Measurements from ENCODE around the gene ST3GAL2.
A peak's percentile ranks its signal among the peaks of the same experiment; 100 is the strongest.
"Not testable (repeated sequence)": the region's sequence is repeated elsewhere in the genome, so short reads cannot be mapped to it uniquely, and the experiment has no call there.

ST3GAL2 gene

GRCh38 chr16:70467113-70467512 lies 28.2 kb upstream of the ST3GAL2 start:
- no peak for DNase-seq (ENCODE audit: low read depth)

DNA sequence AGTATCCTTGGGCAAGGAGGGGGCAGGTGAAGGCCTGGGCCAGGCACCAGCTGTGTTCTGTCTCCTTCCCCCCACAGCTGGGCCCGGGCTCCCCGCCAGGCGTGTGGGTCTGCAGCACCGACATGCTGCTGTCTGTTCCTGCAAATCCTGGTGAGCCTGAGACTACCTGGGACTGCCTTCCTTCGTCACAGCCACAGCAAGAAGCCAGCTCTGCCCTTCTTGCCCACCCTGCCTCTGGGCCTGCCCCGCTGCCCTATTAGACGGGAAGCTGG lies 27.8 kb upstream of the ST3GAL2 start:
- DNase-seq (ENCODE audit: low read depth): no peak

GRCh38 chr16:70465999-70466804 lies 27.3 kb upstream of the ST3GAL2 start:
- DNase-seq (ENCODE audit: low read depth): no peak

- DNase-seq (ENCODE audit: low read depth): no peak
Measured at GRCh38 chr16:70463235-70463634, 24.3 kb upstream of the ST3GAL2 start.

GRCh38 chr16:70460737-70461261 lies 21.9 kb upstream of the ST3GAL2 start:
- no peak for DNase-seq (ENCODE audit: low read depth)

DNA sequence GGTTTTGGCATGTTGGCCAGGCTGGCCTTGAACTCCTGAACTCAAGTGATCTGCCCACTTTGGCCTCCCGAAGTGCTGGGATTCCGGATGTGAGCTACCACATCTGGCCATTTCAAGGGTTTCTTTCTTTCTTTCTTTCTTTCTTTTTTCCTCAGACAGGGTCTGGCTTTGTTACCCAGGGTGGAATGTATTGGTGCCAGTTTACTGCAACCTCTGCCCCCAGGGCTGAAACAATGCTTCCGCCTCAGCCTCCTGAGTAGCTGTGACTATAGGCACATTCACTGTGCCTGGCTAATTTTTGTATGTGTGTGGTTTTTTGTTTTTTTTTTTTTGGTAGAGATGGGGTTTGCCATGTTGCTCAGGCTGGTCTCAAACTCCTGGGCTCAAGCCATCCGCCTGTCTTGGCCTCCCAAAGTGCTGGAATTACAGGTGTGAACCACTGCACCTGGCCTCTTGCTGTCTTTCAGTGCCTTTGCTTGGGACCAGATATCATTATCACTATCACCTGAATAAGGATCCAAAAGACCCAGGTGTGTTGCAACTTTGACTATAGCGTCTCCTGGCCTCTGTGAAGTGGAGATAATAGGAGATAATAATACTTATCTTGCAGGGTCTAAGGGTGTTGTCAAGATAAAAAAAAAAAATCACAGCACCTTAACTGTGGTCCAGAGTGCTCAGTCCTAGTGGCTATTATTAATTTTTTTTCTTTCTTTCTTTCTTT lies 18.7 kb upstream of the ST3GAL2 start:
- DNase-seq (ENCODE audit: low read depth): no peak

- DNase-seq (ENCODE audit: low read depth): no peak
Measured at GRCh38 chr16:70455910-70456309, 17.0 kb upstream of the ST3GAL2 start.

DNA sequence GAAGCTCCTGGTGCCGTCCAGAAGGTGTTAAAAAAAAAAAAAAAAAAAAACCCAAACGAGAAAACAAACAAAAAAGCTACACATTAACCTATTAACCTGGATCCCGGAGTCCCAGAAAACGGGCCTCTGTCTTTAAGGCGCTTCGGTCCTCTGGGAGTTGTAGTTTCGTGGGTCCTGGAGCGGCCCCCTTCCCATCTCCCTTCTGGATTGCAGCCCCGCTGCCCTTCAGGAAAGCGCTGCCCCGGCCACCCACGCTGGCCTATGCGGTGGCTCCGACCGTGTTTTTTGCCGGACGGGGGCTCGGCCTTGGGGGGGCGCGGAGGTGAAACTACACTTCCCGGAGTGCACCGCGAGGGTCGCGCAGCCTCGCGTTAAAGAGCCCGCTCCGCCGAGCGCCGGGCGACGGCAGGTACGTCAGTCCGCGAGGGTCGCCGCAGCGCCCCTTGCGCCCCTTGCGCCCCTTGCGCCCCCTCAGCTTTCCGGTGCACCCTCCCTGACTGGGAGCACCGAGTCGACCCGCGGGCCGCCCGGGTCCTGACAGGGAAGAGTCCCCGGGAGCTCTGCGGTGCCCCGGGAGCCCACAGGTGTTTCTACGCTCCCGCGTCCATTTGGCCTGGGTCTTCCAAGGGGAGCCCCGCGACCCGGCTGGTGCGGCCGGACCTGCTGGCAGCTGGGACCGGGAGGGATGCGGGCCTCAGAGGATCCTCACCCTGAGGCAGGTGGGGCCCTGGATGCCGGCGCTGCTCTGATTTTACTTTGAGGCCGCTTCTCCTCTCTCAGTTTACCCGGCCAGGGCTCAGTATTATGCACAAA lies 15.5 kb upstream of the ST3GAL2 start, which contains the start of gene FCSK:
Gene FCSK, plus strand, starts transcription at position 374 of the 813 bp plus-strand sequence. CDS start 8,596 bp downstream, outside the sequence.
- DNase-seq (ENCODE audit: low read depth): peak; percentile 39

DNA sequence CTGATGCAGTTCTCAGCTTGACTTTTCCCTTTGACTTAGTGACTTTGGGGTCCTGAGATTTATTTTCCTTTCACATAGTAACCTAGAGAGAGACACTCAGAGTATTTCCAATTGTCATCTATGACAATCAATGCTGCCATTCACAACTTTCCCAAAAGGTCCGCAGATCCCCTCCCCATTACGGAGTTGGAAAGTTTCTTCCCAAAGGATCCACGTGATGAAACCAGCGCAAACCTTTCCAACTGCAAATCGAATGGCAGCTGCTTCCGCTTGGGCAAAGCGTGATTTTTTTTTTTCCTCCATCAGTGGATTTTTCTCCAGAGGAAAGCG lies 15.0 kb upstream of the ST3GAL2 start:
- DNase-seq (ENCODE audit: low read depth): no peak

GRCh38 chr16:70453117-70453891 lies 14.4 kb upstream of the ST3GAL2 start:
- no peak for DNase-seq (ENCODE audit: low read depth)

DNA sequence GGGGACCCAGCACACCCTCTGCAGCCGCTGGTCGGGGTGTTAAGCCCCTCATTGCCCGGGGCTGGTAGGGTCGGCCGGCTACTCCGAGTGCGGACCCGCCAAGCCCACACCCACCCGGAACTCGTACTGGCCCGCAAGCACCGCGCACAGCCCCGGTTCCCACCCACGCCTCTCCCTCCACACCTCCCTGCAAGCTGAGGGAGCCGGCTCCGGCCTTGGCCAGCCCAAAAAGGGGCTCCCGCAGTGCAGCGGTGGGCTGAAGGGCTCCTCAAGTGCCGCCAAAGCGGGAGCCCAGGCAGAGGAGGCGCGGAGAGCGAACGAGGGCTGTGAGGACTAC lies 12.1 kb upstream of the ST3GAL2 start:
- DNase-seq (ENCODE audit: low read depth): not testable (repeated sequence)

DNA sequence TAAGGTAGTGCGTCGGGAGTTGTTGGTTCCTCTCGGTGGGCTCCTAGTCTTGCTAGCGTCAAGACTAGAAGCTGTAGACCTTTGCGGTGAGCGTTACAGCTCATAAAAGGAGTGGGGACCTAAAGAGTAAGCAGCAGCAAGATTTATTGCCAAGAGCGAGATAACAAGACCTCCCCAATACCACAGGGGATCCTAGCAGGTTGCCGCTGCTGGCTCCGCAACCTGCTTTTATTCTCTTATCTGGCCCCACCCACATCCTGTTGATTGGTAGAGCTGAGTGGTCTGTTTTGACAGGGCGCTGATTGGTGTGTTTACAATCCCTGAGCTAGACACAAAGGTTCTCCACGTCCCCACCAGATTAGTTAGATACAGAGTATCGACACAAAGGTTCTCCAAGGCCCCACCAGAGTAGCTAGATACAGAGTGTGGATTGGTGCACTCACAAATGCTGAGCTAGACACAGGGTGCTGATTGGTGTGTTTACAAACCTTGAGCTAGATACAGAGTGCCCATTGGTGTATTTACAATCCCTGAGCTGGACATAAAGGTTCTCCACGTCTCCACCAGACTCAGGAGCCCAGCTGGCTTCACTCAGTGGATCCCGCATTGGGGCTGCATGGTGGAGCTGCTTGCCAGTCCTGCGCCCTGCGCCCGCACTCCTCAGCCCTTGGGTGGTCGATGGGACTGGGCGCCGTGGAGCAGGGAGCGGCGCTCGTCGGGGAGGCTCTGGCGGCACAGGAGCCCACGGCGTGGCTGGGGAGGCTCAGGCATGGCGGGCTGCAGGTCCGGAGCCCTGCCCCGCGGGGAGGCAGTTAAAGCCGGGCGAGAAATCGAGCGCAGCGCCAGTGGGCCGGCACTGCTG lies 11.5 kb upstream of the ST3GAL2 start:
- not testable (repeated sequence) for DNase-seq (ENCODE audit: low read depth)

DNA sequence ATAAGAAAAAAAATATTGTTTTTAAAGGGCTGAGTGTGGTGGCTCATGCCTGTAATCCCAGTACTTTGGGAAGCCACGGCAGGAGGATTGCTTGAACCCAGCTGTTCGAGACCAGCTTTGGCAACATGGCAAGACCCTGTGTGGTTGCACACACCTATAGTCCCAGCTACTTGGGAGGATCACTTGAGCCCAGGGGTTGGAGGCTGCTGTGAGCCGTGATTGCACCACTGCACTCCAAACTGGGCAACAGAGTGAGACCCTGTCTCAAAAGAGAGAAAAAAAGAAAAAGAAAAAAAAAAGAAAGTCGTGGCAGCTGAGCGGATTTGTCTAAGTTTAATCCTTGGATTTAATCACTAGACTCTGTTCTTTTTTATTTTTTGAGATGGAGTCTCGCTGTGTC lies 9.2 kb upstream of the ST3GAL2 start:
- no peak for DNase-seq (ENCODE audit: low read depth)

DNA sequence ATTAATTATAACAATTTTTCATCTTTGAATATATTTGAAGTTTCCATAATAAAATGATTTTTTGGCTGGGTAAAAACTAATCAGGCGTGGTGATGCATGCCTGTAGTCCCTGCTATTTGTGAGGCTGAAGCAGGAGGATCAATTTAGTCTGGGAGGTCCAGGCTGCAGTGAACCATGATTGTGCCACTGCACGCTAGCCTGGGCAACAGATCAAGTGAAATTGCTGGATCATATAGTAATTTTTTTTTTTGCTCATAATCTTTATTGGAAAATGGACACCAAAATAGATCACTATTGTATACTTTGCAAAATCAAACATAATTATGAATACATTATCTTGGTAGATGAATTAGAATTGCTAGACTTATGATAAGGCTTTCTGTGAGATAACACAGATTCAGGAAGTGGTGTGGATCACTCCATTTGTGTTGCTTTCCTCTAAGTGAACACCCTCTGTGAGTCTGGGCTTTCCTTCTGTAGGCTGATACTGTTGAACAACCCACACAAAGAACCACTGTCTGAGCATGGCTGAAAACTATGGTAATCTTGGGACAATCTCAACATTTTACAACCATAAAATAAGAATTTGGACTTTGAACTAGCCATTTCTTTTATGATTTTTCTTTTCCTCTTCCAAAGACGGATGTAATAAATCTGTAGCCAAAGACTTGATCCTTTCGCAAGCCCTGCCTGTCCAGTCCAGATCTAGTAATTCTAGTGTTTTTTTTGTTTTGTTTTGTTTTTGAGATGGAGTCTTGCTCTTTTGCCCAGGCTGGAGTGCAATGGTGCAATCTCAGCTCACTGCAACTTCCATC lies 5.6 kb upstream of the ST3GAL2 start:
- no peak for DNase-seq (ENCODE audit: low read depth)

DNA sequence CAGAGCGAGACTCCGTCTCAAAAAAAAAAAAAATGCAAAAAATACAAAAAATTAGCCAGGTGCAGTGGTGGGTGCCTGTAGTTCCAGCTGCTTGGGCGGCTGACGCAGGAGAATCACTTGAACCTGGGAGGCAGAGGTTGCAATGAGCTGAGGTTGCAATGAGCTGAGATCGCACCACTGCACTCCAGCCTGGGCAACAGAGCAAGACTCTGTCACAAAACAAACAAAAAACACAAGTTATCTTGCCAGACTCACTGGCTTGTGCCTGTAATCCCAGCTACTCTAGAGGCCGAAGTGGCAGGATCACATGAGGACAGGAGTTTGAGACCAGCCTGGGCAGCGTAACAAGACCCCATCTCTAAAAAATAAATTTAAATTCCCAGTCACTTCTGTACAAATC lies 3.4 kb upstream of the ST3GAL2 start:
- DNase-seq (ENCODE audit: low read depth): no peak

- no peak for DNase-seq (ENCODE audit: low read depth)
Measured at GRCh38 chr16:70441406-70441990, 2.6 kb upstream of the ST3GAL2 start.

DNA sequence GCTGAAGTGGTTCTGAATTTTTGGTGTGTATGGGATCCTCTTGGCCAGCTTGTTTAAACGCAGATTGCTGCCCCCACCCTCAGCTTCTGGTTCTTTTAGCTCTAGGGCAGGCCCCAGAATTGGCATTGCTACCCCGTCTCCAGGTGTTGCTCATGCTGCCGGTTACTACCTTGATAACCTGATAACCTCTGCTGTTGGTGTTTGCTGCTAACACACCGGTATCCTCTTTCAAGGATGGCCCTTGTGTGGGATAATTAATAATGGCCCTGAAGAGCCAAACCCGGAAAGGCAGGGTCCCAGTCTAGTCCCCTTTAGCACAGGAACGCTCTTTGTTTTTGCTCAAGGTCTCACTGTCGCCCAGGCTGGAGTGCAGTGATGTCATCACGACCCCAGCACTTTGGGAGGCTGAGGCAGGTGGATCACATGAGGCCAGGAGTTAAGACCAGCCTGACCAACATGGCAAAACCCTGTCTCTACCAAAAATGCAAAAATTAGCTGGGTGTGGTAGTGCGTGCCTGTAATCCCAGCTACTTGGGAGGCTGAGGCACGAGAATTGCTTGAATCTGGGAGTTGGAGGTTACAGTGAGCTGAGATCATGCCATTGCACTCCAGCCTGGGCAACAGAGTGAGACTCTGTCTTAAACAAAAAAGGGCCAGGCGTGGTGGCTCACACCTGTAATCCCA lies 1.3 kb upstream of the ST3GAL2 start:
- no peak for DNase-seq (ENCODE audit: low read depth)

GRCh38 chr16:70438585-70438968 lies 323 bp downstream of the ST3GAL2 start:
- DNase-seq (ENCODE audit: low read depth): no peak

Measured in stimulated activated CD8-positive, alpha-beta memory T cell treated with anti-CD3 and anti-CD28 coated beads, Interleukin-12 subunit alpha, Interleukin-12 subunit beta, amount 100 ng/mL, for 1 hour (primary cell).